LNCAP (cell line): ENCODE measurements around the gene IMP3.

Experiments used
- CTCF ChIP-seq: fragments of 450-650 bp; IDR thresholded peaks from 2 replicates; pipeline ENCODE4 v1.5.1; 2017; ENCODE audit warnings: mild to moderate bottlenecking

IMP3 gene

DNA sequence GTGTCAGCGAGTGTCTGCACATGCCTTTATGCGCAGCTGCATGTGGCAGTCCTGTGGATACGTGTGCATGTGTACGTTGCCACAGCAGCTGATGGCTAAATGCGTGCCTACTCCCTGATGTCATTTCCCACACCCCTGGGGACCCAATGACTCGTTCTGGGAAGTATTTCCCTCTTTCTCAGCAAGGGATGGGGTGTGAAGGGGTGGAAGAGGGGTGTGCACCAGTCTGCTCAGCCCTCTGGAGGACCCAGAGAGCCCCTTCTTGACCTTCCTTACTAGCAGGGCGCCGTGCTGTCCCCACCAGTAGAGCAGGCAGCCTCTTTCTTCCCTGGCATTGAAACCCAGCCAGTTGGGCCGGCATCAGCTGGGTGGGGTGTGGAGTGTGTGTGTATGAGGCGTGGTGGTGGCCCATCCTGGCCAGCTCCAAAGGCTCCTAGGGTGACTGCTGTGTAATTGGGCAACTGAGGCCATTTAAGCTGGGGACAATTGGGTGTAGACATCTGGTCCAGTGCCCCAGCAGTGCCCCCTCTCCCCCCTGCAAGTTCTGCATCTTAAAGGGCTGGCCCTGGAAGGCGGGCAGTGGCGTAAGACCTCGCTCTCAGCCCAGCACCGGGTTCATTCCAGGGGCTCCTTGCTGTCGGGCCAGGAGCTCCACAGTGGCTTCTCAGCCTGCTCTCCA is 26.9 kb upstream of the IMP3 start:
- no peak for TF ChIP-seq CTCF

DNA sequence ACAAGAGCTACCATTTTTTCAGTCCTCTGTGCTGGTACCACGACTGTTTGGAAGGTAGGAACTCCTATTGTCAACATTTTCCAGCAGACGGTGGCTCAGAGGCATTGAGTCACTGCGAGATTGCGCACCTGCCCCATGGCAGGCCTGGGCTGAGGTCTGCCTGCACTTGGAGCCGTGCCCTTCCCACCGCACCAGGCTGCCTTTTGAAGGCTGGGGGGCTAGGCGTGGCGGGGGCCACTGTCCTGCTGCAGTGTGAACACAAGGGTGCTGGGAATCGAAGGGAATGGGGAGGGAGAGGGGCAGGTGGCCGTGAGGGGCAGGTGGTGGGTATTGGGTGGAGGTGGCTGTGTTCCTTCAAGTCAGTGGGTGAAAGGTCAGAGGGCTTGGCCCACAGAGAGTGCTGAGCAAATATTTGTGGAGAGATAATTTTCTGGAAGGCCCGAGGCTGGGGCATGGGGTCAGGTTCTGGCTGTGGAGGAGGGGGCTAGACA is 24.0 kb upstream of the IMP3 start:
- no peak for TF ChIP-seq CTCF

GRCh38 chr15:75662823-75663519 is 22.9 kb upstream of the IMP3 start:
- TF ChIP-seq CTCF: no peak

DNA sequence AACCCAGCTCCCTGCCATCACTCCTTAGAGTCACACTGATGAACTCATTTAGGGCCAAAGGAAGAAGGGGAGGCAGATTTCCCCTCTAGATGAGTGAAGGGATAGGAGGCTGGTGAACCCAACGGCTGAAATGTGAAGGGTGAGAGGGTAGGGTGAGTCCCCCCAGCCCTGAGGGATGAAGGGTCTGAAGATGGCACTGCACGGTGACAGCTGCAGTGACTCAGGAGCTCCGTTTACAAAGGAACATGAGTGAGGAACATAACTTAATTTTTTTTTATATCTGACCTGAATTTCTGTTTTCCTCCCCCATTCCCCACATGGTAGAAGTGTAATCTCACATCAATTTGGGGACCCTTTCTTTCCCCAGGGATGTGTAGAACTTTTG is 21.7 kb upstream of the IMP3 start:
- no peak for TF ChIP-seq CTCF

DNA sequence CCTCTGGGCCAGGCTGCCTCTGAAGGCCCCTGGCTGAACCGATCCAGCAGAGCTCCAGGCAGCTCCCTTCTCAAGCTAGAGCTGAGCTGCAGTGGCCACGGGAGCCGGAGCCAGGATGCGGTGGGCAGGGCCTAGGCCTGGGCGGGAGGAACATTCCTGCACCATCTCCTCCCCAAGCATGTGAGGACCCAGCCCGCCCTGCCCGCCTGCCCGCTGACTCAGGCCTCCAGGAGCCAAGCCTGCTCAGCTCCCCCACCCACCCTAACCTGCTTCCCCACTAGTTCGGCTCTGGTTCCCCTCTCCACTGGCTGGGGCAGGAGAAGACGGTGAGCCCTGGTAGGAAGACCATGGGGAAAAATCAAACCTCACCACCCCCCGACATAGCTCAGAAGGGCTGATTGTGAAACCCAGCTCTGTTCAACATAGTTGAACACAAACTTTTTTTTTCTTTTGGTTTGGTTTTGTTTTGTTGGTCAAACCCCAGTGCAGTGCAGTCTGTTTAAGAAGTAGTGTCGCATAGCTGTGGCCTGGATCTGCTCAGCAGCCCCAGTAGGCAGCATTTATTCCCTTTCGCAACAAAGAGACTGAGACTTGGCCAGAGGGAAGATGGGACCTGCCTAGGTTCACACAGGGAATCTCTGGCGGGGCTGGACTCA is 21.2 kb upstream of the IMP3 start:
- TF ChIP-seq CTCF: no peak

DNA sequence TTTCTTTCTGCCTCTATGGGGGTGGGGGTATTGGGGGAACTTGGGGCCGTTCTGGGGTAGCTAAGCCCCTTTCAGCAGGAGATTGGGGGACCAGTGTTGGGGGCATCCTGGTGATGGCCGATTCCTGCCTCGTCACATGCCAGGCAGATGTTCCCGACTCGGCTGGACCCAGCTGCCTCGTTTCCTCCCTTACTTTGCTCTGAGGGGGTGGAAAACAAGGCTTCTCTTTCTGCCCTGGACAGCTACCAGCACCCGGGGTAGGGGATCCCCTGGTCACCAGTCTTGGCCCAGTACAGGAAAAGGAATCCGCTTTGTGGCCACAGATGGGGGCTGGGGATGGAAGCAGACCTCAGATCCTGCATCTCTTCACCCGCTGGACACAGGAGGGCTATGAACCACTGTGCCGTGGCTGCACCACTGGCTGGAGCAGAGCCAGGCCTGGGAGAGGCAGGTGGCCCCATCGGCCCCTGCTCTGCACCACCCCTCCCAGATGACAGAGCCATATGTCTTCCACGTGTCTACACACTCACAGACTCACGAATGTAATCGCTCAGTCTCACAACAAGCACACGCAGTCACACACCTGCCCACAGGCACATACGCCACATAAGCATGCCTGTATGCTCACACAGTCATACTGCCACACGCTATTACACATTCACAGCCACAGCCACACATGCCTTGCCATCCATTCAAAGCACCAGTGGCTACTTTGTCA is 20.1 kb upstream of the IMP3 start:
- no peak for TF ChIP-seq CTCF

- no peak for TF ChIP-seq CTCF
These were observed 19.2 kb upstream of the IMP3 start for GRCh38 chr15:75659141-75659771.
